DMS153 (cell line): ENCODE measurements around the gene ZNF248.
"Not testable (repeated sequence)": the region's sequence is repeated elsewhere in the genome, so short reads cannot be mapped to it uniquely, and the experiment has no call there.

Experiments used
- DNase-seq: peaks from one replicate; lab custom pipeline; 2025; lab: John Stamatoyannopoulos, UW

ZNF248 gene

GRCh38 chr10:37741831-37742230, 115.6 kb downstream of the ZNF248 start:
- DNase-seq = no peak

- DNase-seq = no peak
Observed at GRCh38 chr10:37739181-37739580, 118.2 kb downstream of the ZNF248 start.

- not testable (repeated sequence) for DNase-seq
Observed at GRCh38 chr10:37738241-37738640, 119.2 kb downstream of the ZNF248 start.

- DNase-seq = no peak
Observed at GRCh38 chr10:37737336-37737735, 120.1 kb downstream of the ZNF248 start.

- no peak for DNase-seq
Observed at GRCh38 chr10:37736120-37736519, 121.3 kb downstream of the ZNF248 start.

GRCh38 chr10:37734971-37735370, 122.4 kb downstream of the ZNF248 start:
- DNase-seq = no peak
